Measurements from ENCODE around the gene BCL7C.
"Not testable (repeated sequence)": the region's sequence is repeated elsewhere in the genome, so short reads cannot be mapped to it uniquely, and the experiment has no call there.

Gene BCL7C

DNA sequence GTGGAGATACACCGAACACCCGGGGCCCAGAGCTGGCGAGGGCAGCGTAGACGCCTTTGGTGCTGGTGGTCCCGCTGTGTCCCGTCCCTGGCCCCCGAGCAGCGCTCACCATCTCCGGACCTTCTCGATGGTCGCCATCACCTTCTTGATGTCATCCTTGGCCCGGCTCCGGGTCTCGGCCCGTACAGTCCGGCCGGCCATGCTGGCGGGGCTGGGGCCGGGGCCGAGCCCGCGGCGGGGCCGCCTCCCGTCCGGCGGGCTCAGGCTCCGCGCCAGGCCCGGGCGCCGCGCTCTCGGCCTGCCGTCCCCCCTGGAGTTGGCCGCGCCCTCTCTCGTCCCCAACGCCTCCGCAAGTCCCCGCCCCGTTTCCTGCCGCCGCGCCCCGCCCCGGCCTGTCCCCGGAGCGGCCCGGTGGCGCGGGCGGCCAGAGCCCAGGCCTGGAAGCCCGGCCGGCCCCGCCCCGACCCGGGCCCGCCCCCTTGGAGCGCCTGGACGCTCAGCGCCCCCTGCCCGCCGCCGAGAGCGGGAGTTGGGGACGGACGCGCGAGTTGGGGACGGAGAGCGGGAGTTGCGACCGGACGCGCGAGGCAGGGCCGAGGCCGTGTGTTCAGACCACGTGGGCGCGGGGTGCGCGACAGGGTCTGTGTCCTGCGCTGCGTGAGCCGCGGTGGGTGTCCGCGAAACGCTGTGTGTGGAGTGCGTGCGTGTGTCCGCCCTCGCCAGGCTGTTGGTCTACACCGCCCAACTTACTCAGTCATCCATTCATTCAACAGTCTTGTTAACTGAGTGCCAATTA is at the start of gene BCL7C:
Gene BCL7C (minus strand): TSS at position 334 of the 796 bp plus-strand sequence. CDS start 133 bp downstream, at position 201.
- DNase-seq = peak; percentile 87

DNA sequence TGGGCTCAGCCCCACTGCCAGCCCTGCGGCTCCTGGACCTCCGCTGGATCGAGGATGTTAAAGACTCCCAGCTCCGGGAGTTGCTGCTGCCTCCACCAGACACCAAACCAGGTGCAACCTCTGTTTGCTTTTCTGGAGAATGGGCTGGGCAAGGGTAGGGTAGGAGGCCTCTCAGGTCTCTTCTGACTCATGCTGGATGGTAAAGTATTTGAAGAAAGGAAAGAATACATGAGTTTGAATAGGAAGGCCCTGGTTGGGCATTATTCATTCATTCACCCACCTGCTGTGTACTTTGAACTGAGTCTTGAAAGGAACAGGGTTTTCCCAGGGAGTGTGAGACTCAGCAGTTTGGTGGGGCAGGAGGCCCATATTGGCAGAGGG is 48.5 kb upstream of the BCL7C start:
- DNase-seq = no peak

DNA sequence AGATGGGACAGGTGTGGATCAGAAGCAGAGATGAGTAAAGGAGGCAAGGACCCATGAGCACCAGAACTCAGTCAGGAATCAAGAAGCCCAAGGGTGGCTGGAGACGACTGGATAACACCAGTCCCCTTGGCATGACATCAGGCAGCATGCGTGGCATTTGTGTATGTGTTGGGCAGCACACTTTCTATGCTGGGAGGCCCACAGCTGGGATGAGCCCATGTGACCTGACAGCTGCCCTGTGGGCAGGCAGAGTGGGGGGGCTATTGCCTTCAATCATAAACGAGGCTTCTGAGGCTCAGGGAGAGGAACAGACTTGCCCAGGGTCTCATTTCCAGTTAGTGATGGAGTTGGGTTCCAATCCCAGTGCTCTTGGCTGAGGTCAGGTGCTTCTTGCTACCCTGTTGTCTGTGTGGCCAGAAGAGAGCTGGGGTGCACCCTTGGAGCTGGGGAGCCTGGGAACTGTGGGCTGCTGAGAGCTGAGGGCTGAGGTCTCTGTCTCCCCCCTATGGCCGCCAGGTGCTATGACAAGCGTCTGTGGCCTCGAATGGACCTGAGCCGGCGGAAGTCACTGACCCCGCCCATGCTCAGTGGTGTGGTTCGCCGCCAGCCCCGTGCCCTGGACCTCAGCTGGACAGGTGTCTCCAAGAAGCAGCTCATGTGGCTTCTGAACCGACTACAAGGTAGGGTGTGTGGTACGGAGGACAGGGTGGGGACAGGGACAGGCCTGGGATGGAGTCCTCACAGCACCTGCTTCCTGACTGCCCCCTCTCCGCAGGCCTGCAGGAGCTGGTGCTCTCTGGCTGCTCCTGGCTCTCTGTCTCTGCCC is 47.9 kb upstream of the BCL7C start:
- peak; percentile 60 for DNase-seq

DNA sequence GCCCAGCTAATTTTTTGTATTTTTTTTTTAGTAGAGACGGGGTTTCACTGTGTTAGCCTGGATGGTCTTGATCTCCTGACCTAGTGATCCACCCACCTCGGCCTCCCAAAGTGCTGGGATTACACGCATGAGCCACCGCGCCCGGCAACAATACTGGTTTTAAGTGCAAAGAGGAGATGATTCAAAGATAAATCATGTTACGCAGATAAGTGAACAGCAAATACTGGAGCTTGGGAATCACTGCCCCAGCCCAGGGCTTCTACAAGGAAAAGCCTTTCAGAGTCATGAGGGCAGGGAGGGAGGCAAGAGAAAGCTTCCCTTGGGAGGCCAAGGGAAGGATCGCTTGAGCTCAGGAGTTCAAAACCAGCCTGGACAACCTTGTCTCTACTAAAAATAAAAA is 45.7 kb upstream of the BCL7C start:
- DNase-seq = not testable (repeated sequence)

DNA sequence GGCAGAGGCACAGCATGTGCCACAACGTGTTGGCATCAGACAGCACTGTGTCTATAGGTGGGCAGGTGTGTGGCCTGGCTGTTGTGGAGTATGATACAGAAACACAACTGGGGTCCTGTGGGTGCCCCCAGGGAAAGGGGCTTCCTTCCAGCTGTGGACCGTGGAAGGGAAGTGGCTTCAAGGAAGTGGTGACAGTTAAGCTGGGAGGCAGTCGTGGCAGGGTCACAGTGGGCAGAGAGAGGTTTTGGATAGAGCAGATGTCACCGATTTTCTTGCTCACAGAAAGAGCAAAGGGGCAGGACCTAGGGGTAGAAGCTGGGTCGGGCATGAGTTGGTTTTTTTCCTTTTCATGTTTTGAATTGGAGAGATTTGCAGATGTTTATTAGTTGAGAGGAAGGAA is 43.8 kb upstream of the BCL7C start:
- DNase-seq = no peak

DNA sequence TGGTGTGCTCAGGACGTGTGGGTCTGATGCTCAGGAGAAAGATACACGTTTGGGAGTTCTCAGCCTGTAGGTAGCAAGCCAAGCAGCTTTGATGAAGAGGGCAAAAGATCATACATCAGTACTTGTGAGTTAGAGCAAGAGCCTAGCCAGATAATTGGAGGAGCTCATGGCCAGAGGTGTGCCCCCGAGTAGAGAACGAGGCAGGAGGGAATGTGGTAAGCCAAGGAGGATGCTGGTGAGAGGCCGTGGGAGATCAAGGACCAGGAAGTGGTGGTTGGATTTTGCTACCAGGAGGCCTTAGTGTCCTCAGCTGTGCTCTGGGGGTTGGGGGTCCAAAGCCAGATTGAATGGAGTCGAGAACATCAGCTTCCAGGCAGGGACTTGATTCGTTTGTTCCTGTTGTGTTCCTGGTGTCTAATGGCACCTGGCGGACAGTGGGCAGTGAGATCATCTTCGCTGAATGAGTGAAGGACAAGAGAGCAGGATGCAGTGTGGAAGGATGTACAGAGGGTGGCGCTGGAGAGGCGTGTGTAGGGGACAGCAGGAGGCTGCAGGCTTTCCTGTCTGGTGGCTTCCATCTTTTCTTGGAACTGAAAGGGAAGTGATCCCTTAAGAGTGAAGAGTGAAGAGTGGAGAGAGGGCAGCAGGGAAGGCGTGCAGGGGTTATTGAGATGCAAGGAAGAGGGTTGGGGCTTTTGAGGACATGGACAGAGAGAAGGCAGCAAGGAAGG is 41.1 kb upstream of the BCL7C start:
- no peak for DNase-seq

DNA sequence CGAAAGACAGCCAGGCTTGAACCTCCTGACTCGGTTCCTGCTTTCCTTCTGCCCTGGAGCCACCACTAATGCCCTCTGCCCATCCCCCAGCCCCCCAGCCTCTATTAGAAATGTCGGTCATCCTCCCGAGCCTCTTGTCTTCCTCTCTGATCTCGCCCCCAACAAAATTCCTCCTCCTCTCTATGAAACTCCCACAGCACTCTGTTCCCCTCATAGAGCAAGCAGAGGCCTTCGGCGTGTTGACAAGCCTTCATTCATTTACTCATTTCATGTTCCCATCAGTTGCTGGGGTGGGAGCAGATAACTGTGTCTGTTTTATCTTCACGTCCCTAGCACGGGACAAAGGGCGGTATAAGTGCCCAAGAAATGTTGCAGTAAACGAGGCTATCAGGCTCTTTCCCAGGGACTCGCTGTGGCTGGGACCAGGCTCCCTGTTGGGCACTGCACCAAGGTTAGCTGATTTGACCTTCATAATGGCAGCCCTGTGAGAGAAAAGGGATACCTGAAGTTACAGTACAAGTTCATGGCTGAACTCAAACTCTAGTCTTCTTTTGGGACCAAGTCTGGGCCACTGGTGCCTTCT is 37.3 kb upstream of the BCL7C start:
- DNase-seq = no peak

DNA sequence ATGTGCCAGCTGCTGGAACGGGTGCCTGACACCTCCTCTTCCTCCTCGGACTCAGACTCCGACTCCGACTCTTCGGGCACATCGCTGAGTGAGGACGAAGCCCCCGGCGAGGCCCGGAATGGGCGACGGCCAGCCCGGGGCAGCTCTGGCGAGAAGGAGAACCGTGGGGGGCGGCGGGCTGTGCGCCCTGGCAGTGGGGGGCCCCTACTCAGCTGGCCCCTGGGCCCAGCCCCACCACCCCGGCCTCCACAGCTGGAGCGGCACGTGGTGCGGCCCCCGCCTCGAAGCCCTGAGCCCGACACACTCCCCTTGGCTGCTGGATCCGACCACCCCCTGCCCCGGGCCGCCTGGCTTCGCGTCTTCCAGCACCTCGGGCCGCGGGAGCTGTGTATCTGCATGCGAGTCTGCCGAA is 36.3 kb upstream of the BCL7C start:
- DNase-seq = no peak

DNA sequence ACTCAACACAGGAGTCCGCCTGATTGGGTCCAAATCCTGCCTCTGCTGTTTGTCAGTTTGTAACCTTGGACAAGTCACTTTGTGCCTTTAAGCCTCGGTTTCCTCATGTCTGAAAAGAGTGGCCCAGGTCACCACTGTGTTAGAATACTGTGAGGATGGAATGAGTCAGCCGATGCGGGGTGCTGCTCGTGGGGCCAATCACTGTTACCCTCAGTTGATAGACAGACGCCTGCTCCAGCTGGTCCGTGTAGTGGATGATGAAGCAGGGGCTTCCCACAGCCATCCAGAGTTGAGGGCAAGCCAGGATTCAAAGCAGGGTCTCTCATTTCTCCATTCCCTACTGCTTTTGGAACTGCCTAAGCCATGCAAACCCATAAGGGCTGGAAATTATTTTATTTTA is 35.3 kb upstream of the BCL7C start:
- DNase-seq = no peak

DNA sequence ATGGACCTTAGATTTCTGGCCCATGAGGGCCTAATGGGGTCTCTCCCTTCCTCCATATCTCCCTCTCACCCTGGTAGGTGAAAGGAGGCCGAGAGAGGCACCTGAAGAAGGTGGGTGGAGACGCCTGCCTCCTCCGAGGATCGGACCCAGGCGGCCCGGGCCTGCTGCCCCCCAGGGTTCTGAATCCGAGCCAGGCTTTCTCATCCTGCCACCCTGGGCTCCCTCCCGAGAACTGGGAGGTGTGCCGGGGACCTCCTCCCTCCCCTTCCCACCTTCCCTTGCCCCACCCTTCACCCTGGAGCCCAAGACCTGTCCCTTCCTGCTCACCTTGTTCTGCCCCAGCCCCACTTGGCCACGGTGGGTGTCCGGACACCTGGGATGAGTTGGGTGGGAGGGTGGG is 34.5 kb upstream of the BCL7C start:
- DNase-seq = no peak

DNA sequence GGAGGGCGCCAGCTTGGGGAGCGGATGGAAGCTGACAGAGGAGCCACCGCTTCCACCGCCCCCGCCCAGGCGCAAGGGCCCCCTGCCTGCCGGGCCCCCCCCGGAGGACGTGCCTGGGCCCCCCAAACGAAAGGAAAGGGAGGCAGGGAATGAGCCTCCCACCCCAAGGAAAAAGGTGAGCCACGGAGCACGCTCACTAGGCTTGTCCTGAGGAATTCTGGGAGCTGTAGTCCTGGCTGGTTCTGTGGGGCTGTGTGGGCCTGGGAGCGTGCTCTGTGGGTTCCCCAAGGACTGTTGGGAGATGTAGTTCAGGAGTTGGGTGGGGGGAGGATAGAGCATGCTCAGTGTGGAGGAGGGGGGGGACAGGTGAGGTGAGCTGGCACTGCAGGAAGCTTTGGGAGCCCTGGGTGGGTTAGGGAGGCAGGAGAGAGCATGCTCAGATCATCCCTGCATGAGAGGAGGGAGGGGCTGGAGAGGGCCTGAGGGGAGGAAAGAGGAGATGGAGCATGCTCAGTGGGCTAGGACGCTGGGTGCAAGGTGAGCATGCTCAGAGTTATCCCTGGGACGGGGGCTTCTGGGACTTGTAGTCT is 34.0 kb upstream of the BCL7C start:
- DNase-seq = peak; percentile 96

DNA sequence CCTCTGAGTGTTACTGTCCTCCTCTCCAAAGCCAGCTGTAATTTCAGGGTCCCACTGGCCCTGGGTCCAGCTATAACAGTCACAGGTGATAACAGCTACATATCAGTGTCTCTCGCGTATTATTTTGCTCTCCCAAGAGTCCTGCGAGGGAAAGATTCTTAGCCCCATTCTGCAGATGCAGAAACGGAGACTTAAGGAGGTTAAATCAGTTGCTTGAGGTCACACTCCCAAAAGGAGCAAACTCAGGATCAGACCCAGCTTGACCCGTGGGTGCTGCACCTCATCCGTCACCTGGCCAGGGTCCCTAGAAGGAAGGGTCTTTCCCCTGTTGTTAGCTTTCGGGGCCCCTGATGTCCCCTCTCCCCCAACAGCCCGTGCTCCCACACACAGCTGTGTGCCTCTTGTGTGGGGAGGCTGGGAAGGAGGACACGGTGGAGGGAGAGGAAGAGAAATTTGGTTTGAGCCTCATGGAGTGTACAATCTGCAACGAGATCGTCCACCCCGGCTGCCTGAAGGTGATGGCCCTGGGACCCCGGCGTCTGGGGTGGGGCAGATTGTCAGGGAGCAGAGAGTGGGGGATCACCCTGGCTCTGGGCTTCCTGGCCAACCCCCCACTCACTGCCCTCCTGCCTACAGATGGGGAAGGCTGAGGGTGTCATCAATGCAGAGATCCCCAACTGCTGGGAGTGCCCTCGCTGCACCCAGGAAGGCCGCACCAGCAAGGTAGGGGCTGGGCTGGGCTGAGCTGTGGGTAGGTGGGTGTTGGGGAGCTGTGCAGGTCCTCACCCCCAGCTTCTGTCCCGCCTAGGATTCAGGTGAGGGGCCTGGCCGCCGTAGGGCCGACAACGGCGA is 33.3 kb upstream of the BCL7C start:
- DNase-seq = no peak

DNA sequence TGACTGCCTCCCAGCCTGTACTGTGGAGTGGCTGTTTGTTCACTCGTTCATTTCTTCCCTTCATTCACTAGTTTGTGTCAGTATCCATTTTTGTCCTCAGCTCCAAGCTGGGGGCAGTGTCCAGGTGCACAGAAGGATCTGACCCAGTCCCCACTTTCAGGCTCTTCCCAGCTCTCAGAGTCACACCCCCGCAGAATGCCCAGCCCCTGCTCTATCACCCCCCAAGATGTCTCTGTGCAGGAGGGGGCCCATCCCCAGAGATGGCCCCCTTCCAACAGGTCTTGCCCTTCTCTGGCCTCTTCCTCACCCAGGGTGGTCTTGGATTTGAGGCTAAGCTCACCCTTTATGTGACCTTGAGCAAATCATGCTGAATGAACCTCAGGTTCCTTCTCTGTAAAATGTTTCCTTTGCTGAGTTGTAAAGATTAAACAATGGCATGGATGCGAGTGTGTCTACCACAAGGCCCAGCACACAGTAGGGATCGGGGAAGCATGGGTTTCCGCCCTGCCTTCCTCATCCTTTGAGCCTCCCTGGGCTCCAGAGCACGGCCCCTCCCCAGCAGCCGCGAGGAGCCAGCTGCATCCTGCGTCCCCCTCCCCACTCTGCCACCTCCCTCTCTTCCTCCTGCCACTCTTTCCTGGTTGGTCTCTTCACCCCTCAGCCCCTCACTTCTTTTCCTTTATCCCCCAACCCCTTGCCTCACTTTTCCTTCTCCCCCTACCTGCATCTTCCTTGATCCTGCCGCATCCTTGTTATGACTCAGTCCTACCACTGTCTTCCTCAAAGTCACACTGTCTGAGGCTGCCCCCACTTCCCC is 32.3 kb upstream of the BCL7C start:
- DNase-seq = no peak

DNA sequence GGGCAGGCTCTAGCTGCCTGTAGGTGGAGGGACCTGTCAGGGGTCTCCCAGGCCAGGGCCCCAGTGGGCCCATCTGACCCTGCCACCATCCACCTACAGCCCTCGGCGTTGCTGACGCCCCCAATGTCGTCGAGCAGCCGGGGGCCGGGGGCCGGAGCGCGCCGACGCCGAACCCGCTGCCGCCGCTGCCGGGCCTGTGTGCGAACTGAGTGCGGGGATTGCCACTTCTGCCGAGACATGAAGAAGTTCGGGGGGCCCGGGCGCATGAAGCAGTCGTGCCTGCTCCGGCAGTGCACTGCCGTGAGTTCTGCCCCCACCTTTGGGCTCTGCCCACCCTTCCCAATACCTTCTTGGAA is 31.7 kb upstream of the BCL7C start:
- DNase-seq = no peak

DNA sequence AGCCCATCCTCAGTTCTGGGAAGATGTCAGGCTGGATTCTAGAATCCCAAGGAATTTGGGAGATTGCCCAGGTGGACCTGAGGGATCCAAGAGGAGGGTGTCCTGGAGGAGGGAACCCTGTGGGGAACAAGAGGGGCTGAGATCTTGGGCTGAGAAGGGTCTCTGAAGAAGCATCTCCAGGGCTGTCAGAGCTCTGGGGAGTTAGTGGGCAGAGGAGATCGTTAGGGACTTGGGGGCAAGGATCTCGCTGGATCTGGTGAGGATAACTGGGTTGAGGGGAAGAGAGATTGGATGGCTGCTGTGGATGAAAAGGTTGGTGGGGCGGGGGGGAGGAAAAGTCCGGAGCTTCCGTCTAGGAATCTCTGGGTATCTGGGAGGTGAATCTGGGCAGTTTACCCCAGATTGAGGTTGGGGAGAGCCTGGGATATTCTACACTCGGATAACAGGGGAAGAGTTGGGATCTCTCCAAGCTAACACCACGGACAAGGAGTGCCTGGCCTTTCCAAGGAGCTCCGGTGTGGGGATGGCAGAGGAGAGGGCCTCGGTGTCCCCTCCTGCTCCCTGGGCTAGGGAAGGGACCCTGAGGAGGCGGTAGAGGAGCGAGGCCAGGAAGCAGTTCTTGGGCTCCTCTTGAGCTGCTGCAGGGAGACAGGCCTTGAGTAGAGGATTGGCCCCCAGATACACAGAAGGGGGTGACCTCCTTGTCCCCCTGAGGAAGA is 31.2 kb upstream of the BCL7C start:
- DNase-seq = no peak

DNA sequence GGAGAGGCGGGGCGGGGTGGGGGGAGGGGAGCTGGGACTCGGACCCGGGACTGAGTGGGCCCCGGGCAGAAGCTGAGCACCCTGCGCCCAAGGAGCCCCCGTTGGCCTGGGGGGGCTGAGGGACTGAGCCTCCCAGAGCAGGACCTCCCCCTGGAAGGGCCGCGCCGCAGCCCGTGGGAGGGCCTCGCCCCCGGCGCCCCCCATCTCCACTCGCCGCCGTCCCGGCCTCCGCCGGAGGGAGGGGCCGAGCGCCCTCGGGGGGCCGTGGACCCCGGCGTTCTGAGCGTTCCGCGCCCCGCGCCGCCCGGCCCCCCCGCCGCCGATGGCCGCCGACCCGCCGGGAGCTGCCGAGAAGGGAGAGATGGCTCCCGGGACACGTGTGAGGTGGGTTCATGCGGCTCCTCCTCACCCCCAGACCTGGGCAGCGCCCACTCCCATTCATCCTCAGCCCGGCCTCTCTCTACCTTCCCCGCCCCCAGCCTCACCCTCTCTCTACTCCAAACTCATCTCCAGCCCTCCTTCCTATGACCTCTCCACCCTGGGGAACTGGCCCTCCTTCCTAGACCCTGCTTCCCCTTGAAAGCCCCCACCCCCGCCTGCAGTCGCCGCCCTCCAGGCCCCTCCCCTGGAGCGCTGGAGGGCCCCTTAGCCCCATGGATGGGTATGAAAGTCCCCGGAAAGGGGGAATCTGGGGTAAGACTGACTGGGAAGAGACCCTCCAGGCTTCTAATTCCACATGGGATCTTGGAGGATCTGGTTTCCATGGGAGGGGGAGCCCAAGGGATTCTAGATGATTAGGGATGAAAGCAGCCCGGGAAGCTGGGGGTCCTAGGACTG is 30.4 kb upstream of the BCL7C start:
- no peak for DNase-seq

DNA sequence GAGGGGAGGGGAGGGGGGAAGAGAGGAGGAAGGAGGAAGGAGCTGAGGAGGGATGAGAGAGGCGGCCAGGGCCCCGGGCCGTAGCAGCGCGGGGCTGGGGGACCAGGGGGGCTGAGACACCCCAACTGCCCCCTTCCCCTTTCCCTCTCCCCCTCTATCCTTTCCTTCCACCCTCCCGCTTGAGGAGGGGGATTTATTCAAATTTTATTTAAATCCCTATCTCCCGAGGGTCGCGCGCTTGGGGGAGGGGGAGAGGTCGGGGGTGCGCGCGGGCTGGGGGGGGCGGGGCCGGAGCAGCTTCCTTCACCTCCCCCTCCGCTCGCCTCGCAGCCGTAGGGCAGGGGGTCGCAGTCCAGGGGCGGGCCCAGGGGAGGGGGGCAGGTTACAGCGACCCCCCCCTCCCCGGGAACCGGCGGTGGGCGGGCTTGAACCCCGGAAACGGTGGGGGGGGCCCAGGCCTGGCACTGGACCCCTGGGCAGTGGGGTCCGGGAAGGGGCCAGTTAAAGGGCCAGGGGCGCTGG is 29.7 kb upstream of the BCL7C start, which contains the start of gene FBXL19:
Gene FBXL19 (plus strand): TSS at position 19 of the 522 bp plus-strand sequence. CDS start 2,183 bp downstream, outside the sequence.
- DNase-seq = no peak

DNA sequence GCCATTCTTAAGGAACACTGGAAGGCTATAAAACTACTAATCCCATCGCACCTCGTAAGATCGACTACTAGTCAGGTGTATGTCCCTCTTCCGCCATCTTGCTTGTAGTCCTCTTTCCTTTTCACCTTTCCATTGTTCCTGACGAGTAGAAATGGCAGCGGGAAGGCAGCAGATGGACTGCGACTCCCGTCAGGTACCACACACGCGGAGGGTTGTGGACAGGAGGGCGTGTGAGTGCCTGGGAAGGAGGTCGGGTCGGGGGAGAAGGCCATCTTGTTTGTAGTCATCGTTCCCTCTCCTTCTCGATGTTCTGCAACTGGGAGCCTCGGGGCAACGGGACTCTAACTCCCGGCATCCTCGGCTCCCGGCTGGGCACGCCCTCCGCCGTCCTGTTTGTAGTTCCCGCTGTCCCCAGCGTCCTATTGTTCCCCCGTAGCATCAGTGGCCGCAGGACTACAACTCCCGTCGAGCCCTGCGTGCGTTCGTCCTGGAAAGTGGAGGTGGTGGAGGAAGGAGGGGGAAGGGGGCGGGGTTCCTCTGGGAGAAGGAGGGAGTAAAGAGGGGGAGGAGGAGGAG is 29.2 kb upstream of the BCL7C start:
- peak; percentile 99 for DNase-seq
